GM18499 (cell line): Measurements from ENCODE around the gene HDAC4.

Experiments
- ATAC-seq: cut with Tn5 transposase; IDR thresholded peaks from one replicate; pipeline ENCODE4 v1.9.1; 2021; ENCODE audit warnings: moderate number of reproducible peaks; ENCODE audit not compliant: insufficient read depth, unreplicated experiment

HDAC4 gene

DNA sequence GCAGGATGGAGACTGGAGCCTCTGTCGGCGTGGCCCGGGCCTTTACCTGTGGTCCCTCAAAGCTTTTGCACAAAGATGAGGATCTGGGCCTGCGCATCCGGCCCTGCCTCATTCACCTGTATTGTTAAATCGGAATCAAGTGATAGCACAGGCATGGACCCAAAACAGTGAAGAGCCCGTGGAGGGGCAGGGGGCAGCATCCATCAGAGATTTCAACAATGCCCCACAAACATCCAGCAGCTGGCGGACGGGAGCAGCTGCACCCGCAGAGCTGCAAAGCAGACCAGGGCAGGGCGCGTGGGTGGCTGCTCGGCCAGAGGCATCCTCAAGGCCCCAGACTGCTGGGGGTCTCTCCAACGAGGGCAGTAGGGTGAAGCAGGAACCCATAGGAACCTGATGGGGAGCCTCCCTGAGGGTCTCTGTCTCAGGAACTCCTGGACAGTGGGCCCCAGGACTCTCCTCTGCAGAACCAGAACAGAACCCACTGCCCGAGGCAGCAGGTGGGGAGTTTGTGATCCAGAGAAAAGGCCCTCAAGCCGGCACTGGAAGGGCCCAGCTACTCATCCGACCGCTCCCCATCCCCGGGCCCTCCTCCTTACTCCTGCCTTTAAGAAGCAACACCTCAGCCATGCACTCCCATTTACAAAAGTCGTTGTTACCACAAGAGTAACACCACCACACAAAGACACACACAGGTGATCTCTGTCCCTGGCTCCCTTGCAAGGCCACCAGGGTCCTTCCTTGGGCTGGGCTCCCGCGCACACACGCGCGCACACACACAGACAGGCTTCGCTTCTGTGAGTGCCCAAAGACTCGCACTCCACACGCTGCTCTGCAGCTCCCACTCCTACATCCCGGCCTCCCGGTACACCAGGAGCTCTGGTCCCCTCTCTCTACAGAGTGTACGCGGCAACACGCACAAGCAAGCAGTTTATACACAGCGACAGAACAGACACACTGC, 28.8 kb downstream of the HDAC4 start:
- no peak for ATAC-seq

DNA sequence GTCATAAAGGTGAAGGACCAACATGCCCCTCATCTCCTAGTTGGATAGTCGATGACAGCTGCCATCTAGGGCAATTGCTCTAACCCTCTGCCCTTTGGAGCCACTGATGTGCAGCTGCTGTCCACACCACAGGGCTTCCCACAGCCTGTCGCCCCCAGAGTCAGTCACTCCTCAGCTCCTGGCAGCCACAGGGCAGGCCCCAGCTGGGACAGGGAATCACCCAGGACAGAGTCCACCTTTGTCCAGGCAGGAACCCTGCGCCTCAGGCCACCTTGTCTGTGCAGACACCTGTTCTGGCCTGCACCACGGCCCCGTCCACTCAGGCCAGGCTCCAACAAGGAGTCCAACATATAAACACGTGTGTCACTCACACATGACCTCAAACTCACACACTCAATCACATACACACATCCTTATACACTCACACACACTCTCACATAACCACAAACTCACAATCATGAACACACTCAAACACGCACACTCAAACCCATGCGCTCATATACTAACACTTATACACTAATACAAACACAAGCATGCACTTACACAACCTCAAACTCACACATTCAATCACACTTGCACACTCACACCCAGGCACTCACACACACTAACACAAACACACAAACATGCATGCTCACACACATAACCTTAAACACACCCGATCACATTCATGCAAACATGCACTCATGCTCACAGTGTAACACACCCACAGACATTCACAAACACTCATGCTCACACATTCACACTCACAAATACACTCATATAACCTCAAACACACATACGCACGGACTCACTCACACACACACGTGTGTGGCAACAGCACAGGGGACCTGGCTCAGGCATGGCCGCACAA, 29.7 kb downstream of the HDAC4 start:
- no peak for ATAC-seq

DNA sequence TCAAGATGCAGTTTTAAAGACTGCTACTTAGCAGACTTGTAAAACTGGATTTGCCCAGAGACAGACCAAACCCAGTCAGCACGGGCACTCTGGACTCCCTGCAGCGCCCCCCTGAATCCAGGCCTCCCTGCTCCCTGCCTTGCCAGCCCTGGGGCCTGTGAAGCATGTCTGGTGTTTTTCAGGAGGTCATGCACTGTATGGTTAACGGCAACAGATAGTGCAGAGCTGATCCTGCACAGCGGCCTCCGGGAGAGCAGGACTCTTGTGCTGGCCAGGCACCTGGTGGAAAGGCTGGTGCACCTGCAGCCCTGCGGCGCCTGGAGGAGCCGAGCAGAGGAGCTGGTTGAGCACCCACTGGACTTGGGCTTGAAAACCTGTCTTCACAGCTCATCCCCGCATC, 30.4 kb downstream of the HDAC4 start:
- no peak for ATAC-seq

DNA sequence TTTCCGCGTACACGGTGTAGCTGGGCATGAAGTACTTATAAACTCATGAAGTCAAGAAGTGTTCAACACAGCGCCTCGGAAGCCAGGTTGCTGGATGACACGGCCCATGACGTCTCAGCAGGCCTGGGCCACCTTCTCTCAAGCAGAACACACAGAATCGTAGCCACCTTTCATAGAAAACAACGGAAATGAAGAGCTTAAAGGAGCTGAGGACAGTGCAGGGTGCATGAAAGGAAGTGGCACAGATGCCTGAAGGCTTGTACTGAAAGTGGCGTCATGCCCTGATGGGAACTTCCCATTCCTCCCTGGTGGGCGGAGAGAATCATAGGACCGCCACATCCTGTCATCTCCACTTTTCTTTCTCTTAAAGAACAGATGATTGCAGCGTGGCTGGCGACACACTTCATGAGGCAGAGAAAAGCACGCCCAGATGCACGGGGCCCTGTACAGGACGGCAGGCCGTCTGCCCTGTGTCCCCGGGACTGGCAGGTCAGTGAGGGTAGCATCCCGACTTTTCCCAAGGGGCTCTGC, 31.1 kb downstream of the HDAC4 start:
- ATAC-seq: peak; percentile 64

DNA sequence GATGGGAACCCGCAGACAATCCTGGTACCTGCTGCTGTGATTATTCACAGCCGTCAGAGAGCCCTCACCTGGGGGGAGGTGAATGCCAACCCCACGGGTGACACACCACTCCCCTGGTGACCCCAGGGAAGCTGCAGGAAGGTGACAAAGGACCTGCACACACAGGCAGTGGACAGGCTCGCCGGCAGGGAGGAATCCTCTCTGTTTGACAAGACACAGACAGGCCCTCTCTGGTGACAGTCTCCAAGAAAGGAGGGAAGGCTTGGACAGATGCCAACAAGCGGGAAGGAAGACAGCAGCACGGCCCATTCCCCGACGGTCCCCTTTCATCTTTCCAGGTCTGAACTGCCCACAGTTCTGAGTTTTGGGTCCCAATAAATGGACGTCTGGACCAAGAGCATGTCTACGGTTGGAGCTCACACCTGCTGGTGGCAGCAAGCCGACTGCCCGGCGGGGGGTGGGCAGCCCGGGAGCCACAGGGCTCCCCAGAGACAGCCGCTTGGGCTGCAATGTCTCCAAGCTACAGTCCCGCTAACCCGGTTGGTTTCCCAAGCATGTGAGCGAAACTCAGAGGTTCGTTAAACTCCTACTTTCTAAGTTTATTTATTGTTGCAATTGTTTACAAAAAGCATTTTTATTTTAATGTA, 31.8 kb downstream of the HDAC4 start:
- ATAC-seq: no peak

DNA sequence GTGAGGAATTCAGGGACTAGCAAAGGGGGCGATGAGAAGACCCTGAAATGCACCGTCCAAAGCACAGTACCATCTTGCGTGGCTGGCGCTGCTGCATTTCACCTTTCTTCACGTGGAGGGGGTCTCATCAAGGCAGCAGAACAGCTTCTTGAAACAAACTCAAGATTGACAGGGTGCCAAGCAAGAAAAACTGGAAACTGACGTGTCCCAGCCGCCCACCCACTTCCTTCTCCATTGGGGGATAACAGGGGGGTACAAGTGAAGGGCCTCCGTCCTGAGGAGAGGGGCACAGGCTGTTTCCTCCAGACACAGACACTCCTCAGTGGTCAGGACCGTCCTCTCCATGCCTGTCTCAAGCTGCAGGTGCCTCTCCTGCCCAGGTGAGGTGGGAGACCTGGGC, 32.5 kb downstream of the HDAC4 start:
- ATAC-seq: no peak

DNA sequence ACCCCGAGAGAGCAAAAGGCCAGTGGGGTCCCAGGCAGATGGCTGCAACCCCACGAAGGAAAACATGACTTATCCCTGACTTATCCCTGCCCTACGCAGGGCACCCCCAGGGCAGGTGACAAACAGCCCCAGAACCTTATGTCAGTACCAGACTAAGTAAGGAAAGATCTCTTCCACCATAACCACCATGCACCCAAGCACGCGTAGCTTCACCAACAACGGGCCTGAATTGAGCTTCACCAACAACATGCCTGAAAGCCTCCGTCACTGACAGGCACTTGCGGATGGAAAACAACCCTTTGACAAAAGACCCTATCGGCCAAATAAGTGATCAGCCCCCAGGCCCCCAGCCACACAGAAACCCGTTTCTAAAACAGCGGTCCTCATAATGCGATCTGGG, 34.1 kb downstream of the HDAC4 start:
- ATAC-seq: no peak

DNA sequence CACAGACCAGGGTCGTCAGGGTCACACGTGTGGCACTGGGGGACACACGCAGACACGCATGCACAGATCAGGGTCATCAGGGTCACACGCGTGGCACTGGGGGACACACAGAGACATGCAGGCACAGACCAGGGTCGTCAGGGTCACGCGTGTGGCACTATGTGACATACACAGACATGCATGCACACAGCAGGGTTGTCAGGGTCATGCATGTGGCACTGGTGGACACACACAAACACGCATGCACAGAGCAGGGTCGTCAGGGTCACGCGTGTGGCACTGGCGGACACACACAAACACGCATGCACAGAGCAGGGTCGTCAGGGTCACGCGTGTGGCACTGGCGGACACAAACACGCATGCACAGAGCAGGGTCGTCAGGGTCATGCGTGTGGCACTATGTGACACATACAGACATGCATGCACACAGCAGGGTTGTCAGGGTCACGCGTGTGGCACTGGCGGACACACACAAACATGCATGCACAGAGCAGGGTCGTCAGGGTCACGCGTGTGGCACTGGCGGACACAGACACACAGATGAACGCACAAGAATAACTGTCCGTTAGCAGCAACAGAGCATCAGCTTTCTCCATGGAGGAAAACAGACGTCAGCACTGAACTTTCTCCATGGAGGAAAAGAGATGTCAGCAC, 34.9 kb downstream of the HDAC4 start:
- no peak for ATAC-seq

DNA sequence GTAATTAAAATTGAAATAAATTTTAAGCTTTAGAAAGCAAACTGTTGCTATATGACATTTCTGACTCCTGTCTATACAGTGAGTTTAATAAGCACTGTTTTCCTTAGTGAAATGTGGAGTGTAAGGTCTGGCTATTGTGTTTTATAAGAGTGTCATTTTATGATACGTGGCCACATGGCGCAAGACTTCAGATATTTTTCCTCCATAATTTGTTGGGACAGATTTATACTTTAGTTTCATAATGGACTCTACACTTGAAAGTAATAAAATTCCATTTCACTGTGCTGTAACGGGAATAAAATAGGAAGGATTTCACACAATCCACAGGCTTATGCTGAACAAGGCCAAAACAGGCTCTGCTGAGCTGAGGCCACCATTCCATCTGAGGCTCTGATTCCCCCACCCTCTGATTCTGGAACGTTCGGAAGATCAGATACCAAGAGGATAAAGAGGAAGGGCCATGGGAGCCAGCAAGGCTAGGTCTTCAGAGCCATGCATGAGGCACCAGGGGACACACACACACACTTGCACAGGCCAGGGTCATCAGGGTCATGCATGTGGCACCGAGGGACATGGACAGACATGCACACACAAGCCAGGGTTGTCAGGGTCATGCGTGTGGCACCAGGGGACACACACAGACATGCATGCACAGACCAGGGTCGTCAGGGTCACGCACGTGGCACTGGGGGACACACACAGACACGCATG, 35.6 kb downstream of the HDAC4 start:
- no peak for ATAC-seq

DNA sequence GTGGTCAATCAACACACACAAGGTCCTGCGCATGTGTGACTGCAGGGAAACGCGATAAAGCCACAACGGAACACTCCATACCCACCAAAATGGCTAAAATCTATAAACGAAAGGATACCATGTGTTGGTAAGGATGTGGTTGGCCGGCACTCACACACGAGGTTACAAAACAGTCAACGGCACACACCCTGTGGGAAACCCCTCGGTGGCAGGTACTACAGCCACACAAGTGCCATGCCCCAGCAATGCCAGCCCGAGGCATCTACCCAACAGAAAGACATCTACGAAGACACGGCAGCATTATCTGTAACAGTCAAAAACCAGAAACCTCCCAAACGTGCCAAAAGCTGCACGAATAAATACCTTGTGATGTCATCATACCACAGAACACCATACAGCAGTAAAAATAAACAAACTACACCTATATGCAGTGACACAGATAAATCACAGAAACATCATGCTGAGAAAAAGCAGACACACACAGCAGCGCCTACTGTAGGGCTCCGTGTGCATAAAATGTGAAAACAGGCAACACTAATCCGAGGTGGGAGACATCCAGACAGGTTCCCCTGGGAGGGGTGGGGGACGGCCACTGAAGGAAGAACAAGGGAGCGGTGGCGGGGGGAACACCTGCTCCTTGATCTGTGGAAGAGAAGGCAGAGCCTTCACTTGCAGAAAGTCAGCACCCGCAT, 36.7 kb downstream of the HDAC4 start:
- no peak for ATAC-seq

DNA sequence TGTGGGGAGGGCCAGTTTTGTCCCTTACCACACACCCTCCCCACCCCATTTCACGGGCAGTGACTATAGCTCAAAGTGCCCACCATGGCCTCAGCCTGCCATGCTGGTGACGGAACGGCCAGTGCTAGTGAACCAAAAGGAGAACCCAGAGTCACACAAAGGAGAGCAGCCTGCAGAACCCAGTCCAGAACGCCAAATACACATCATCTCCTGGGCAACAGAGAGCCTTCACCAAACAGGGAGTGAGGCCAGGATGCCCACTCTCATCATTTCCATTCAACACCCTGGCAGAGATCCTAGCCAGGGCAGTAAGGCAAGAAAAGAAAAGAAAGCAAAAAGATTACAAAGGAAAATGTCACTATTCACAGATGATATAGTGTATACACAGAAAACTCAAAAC, 38.3 kb downstream of the HDAC4 start:
- ATAC-seq: no peak

DNA sequence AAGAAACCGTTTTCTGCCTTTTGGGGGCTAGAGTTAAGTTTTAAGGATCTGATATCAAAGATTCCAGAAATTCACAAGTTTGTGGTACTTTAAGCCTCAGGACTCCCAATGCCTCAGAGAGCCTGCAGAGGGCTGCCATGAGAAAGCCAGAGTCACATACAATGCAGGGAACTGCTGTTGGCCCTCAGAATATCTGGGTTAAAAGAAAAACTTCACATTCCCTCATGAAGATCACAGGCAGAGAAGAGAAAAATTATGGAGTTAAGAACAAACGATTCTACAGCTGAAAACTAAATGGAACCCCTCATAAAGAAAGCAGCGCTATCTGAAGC, 39.5 kb downstream of the HDAC4 start:
- no peak for ATAC-seq

DNA sequence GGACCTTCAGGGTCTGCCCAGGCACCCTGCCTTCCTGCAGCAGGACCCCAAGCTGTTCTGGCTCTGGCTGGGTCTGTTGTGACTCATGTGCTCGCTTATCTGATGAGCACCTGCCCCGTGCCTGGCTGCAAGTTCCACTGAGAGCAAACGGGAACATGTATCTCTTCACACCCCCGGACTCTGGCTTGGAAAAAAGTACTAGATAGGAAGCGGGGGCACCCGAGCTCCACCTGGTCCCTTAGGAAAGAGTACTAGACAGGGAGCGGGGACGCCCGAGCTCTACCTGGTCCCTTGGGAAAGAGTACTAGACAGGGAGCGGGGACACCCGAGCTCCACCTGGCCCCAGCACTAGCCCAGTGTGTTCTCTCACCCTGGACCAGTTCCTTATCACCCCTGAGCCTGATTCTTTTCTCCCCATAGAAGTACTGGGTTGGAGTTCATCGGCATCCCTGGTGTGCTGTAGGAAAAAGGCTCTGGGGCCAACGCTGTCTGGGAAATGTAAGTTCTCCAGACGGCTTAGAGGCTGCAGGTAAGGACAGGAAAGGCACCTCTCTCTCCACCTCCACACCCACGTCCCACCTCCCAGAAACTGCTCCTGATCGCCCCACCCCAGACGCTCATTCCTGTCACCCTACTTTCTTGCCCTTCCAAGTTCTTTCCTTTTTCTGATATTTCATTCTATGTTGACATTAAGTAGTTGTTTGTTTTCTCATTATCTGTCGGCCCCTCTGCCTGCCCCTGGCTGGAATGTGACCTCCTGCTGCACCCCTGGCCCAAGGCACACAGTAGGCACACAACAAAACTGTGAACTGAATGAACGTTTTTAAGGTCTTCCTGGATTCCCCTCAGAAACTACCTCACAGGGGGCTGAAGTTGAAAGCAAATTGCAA, 40.2 kb downstream of the HDAC4 start:
- ATAC-seq: no peak

DNA sequence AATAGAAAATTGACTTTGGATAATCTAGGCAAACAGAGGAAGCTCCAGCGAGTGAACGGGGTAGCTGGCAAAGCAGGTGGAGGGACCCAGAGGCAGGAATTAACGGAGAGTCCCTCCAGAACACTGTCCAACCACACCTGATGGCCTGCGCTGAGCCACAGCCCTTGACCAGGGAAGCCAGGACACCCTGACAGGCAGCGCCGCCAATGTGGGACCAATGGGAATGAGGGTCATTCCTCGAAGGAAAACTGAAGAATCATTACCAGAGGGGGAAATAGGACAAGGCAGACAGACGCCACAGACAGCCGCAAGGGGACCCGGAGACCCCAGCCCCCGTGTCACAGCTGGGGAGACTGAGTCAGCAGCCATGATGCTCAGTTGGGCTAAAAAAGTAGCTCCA, 40.8 kb downstream of the HDAC4 start:
- no peak for ATAC-seq

DNA sequence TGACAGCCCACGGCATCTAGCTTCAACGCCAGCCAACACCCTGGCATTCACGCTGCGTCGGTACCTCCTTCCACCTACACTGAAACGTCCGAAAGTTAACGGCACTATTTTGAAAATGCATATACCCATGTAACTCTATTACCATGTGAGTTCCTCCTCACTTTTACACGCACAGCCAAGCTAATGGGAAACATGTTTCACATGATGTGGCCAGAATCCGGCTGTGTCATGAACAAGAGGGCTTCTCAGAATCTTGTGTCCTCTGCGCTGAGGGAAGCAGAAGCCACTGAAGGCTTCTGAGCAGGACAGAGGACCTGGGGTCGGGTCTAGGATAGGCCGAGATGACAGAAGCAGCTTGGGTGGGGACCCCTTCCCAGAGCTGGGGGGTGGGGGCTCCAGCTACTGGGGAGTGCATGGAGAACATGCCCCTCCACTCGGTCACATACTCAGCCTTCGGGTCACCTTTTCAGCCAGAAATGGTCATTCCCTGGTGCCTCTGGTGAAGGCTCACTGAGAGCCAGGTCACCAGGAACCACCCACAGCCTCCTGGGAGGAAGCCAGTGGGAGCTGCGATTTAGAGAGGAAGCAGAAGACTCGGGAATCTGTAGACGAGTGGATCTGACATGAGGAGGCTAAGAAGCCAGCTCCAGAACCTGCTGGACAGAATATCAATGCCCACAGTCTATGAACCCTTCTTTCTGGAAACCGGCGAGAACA, 41.5 kb downstream of the HDAC4 start:
- no peak for ATAC-seq

DNA sequence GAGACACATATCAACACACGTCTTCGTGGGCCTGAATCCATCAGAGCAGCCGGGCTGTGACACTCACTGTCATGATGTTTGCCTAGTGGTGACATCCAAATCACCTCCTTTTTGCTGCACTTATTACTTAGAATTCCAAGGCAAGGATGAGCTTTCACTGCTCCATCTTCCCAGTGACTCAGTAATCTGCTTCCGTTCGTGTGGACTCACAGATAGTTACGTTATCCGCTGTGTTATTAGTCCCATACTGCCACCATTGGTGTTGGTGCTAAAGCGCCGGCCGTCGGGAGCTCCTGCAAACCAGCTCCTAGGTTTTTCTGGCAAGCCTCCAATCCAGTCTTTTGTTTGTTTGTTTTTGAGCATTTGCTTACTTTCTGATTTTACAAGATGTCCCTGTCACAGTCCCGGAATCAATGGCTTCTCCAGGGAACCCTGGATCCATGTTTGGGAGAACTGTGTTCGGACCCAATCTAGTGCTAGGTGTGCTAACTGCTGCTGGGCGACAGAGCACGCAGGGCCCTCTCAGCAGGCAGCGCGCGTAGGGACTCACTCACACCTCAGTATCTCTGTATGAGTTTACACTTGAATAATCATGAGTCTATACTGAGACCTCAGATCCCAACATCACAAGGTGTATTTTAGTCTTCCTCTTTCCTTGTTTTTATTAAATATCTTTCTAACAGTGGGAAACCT, 42.6 kb downstream of the HDAC4 start:
- no peak for ATAC-seq

DNA sequence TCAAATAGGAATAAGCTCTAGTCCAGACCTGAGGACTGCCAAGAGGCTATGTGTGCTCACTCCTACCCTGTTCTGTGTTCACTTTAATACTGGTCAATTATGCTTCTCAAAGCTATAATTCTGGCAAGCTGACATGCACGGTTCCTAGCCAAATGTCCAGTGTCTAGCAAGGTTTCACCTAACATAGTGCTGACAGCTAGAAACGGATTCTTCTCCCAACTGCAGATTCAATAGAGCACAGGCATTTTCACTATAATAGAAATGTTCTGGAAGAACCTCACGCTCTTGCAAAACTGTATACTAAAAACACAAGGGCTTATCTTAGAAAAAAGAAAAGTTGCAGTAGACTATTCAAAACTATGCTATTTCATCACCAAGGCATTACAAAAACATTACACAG, 45.1 kb downstream of the HDAC4 start:
- ATAC-seq: no peak
